ENCODE data around the gene IL17A. TPM values are rescaled to one million over a fixed set of nuclear protein-coding genes. Genes with fewer than 3 reads are reported as not detected.
"Not testable (repeated sequence)": the region's sequence is repeated elsewhere in the genome, so short reads cannot be mapped to it uniquely, and the experiment has no call there.

IL17A gene
- total RNA-seq, 1 donor from 2014 or later = not detected

DNA sequence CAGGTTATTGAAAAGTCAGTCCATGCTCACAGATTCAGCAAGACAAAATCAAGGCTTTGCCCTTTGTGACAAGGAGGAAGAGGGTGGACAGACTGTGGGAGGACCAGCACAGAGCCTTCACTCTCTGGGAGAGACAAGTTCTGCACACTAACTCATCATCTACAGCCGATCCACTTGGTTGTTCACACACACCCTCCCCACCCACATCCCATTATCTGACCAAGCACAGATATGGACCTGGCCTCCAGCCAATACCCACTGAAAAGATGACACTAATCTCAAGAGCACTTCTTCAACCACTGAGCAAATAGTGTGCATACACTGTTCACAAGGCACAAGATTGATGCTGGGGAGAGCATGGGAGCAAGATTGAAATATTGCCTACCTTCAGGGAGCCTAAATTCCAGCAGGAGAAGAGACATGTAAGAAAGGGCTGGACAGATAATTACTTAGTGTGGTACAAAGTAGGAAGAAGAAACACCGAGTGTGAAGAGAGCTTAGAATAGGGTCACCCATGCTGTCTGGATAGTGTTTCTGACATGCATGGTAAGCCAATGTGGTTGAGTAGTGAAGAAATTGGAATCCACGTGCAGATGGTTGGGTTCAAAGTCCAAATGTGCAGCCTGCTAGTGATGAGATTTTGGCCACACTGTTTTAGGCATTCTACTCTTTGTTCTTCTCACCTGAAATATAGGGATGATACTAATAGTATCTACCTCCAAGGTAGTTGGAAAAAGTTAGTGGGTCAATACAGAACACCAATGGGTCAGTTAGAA, 21.7 kb upstream of the IL17A start:
- DNase-seq (ENCODE audit: low spot score) = no peak

DNA sequence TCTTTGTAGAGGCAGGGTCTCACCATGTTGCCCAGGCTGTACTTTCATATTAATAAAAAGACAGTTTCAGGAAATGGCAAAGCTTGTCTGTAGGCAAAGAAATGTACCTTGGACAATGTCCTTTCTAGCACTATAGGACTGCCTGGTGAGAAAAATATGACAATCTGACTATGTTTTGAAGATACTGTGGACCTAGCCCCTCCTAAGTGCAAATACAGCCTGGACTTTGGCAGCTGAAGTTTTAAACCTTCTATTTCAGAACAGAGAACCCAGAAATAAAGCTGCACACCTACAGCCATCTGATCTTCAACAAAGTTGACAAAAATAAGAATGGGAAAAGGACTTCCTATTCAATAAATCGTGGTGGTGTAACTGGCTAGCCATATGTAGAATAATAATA, 18.9 kb upstream of the IL17A start:
- no peak for DNase-seq (ENCODE audit: low spot score)

GRCh38 chr6:52168351-52168750, 17.8 kb upstream of the IL17A start:
- not testable (repeated sequence) for DNase-seq (ENCODE audit: low spot score)

DNA sequence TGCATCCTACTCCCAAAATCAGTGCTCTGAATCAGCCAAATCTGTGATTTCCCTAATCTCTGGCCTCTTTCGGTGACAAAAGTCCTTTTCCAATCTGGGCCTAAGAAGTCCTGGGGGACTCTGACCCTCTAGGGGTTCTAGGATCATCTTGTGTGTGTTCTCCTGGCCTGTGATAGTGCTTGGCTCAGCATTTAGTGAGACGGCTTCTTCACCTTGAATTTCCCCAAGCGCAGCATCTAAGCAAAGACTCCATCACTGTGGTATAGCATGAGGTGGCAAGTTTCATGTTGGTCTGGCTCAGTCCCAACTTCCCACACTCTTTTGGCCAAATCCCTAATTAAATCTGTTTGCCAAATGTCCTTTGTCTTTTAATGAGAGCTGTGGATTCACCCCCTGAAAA, 12.1 kb upstream of the IL17A start:
- no peak for DNase-seq (ENCODE audit: low spot score)

GRCh38 chr6:52176550-52176949, 9.6 kb upstream of the IL17A start:
- DNase-seq (ENCODE audit: low spot score) = no peak

DNA sequence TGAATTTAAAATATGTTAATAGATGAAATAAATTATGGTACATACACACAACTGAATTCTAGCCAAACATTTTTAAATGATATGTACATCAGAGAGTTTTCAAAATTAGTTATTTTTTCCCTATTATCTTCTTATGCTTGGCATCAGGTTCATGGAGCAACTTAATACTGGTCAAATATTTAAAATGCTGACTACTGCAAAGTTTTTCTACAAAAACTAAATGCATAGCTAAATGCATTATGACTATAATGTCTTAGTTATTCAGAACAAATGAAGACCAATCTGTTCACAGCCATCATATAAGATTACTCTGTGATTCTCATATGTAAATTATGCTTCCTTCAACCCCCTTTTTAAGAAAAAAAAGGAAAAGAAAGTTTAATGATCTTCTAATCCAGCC, 8.2 kb upstream of the IL17A start:
- DNase-seq (ENCODE audit: low spot score) = no peak

- no peak for DNase-seq (ENCODE audit: low spot score)
Measured at GRCh38 chr6:52180787-52181558, 5.2 kb upstream of the IL17A start.

GRCh38 chr6:52183131-52183713, 3.0 kb upstream of the IL17A start:
- DNase-seq (ENCODE audit: low spot score) = no peak

- DNase-seq (ENCODE audit: low spot score) = no peak
Measured at GRCh38 chr6:52186480-52186879, 305 bp downstream of the IL17A start.

DNA sequence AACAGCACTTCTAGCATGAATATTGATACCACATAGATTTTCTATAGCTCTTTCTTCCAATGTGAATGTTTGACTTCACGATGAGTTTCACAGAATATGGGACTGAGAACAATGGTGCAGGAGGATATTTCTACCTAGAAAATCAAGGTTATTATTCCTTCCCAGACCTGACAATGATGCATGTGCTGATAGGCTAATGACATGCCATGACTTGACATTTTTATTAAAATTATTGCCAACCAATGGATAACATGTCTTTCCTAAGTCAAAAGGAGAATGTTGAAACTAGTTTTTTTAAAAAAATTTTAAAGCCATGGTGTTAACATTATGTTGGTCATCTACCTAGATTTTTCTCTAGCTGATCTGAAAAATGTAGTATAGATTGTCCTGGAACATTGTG, 923 bp downstream of the IL17A start:
- DNase-seq (ENCODE audit: low spot score) = no peak

- DNase-seq (ENCODE audit: low spot score) = no peak
Measured at GRCh38 chr6:52189974-52190373, 3.8 kb downstream of the IL17A start.

DNA sequence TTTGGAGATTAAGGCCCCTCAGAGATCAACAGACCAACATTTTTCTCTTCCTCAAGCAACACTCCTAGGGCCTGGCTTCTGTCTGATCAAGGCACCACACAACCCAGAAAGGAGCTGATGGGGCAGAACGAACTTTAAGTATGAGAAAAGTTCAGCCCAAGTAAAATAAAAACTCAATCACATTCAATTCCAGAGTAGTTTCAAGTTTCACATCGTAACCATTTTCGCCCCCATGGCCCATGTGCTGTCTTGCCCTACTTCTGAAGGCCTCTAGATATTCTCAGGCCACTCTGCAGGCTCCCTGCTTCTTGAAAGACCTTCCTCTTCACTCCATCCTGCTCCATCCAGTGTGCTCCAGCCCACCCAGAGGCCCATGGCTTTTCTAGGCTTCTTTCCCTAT, 4.2 kb downstream of the IL17A start:
- DNase-seq (ENCODE audit: low spot score) = no peak

DNA sequence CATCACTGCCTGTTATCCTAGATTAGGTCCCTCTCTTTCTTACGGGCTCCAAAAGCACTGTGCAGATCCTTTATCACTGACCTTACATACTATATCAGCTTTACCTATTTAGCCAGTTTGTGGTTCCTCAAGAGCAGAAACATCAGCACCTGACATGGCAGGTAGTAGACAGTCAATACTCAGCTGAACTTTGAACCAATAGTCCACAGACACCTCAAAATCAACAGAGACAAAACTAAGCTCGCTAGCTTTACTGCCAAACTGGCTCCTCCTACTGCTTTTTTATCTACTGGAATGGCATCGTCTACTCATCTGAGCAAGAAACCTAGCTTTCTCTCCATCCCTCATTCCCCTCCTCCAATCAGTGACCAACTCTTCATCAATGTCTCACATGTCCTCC, 5.6 kb downstream of the IL17A start:
- DNase-seq (ENCODE audit: low spot score) = no peak

DNA sequence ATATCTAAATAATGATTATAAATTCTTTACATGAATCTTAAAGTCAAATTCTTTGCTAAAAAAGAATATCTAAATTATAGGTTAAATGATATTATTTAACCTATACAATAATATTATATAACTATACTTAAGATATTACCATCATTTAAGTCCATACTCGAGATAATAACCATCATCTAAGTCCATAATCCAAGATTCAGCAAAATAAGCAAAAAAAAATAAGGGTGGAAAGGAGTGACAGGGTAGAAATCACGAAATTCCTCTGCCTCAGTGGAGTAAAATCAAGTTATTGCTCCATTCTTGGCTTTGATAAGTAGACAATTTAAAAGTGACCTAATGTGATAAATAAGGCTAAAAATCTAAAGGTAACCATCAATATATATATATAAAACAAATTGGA, 9.7 kb downstream of the IL17A start:
- no peak for DNase-seq (ENCODE audit: low spot score)

DNA sequence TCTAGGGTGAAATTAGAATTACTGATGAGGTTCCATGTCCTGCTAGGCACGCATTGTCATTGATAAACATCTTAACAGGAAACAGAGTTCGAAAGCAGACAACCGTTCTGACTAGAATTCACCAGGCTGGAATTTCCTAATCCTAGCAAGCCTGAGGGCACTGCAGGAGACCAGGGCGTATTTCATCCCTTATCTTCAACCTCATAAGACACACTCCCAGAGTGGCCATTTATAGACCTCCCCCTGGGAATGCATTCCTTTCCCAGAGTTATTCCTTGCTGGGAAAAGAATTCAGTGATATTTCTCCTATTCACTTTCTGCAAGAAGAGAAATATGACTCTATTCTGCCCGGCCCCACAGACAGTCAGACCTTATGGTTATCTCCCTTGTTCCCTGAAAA, 13.9 kb downstream of the IL17A start:
- not testable (repeated sequence) for DNase-seq (ENCODE audit: low spot score)

DNA sequence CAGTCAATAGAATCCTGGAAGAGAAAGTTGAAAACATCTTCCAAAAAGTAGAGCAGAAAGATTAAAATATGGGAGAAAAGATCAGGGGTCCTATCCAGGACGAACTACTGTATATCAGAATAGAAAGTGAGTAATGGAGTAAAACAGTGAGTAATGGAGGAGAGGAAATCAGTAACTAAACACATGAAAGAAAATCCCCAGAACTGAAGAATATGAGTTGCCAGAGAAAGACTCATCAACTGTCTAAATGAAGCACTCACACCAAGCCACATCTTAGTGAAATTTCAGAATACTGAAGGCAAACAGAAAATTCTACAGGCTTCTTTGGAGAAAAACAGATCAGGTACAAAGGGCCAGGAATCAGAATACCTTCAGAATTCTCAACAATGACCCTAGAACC, 14.9 kb downstream of the IL17A start:
- no peak for DNase-seq (ENCODE audit: low spot score)

DNA sequence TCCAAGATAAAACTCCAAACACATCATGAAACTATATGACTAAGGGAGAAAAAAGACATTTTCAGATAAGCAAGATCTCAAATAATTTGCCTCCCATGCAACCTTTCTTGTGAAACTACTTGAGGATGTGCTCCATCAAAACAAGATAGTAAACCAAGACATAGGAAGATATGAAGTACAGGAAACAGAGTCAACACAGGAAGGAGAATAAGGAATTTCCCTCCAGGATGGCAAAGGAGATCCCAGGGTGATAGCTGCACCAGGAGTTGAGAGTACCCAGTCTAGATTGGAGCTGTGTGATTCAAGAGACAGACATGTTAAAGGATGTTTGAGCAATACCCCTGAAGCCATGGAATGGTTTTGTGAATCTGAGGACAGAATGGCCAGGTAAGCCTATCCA, 15.3 kb downstream of the IL17A start:
- no peak for DNase-seq (ENCODE audit: low spot score)

- DNase-seq (ENCODE audit: low spot score) = no peak
Measured at GRCh38 chr6:52207066-52207465, 20.9 kb downstream of the IL17A start.

- peak; percentile 13 for DNase-seq (ENCODE audit: low spot score)
Measured at GRCh38 chr6:52208612-52209011, 22.4 kb downstream of the IL17A start.

GRCh38 chr6:52209770-52210169, 23.6 kb downstream of the IL17A start:
- no peak for DNase-seq (ENCODE audit: low spot score)

- no peak for DNase-seq (ENCODE audit: low spot score)
Measured at GRCh38 chr6:52210227-52210626, 24.1 kb downstream of the IL17A start.

DNA sequence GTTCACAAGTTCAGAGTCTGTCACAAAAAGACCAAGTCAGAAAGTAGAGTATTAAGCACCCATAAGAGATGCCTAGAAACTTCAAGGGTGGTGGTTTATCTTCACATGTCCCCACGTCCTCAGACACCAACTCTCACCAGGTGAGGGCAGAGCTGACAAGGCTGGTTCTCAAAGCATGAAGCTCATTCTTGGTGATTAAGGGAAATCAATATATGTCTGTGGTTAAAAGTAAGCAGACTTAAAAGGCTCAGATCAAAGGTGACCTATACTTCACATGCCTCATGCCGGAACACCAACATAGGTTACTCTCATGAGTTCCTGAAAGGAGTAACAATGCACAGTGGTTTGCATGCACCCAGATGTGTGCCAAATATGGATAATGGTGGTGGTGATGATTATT, 27.0 kb downstream of the IL17A start:
- DNase-seq (ENCODE audit: low spot score) = peak; percentile 33

DNA sequence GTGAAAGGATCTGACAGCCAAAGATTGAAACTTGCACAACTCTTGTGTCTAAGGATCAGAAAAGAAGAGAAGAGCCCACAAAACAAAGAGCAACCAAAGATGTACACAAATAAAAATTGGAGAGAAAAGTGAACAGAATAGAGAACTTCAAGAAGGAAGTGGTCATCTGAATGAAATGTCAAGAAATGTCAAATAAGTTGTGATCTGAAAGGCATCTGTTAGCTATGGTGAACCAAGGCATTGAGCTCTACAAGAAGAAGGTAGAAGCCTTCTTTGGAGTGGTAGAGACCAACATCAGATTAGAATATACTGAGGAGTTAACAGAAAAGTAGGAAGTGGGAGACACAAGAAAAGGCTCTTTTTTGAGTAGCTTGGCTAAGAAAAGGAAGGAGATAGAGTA, 29.6 kb downstream of the IL17A start:
- DNase-seq (ENCODE audit: low spot score) = no peak

Data from mucosa of gallbladder (tissue), 1 donor.